SK-N-SH (cell line): Measurements from ENCODE around the gene DAB2.

Experiments
- CTCF ChIP-seq: fragments of 200-600 bp; sonication (generic); IDR thresholded peaks from 2 replicates; pipeline ENCODE4 v1.6.1; 2017; ENCODE audit warnings: antibody characterized with exemption, mild to moderate bottlenecking, moderate library complexity
- ELF1 ChIP-seq: IDR thresholded peaks from 2 replicates; pipeline ENCODE4 v1.4.0; 2012
- EZH2phosphoT487 ChIP-seq: fragments of 200-600 bp; sonication (generic); IDR thresholded peaks from 2 replicates; pipeline ENCODE4 v1.6.1; 2017; ENCODE audit warnings: low read depth, mixed run types, mild to moderate bottlenecking, antibody characterized with exemption, moderate library complexity, borderline replicate concordance
- FOXJ3 ChIP-seq: sonication (generic); formaldehyde crosslinking; IDR thresholded peaks from 2 replicates; pipeline ENCODE4 v1.5.1; 2020; ENCODE audit warnings: mild to moderate bottlenecking, missing genetic modification reagents
- GABPA ChIP-seq: IDR thresholded peaks from 2 replicates; pipeline ENCODE4 v1.4.0; 2012; ENCODE audit warnings: low read depth, mild to moderate bottlenecking
- MAX ChIP-seq: IDR thresholded peaks from 2 replicates; pipeline ENCODE4 v1.4.0; 2012; ENCODE audit warnings: low read depth
- NFIC ChIP-seq: IDR thresholded peaks from 2 replicates; pipeline ENCODE4 v1.4.0; 2012; ENCODE audit warnings: borderline replicate concordance
- NRF1 ChIP-seq: IDR thresholded peaks from 2 replicates; pipeline ENCODE4 v1.6.1; 2012; ENCODE audit warnings: low read depth, mild to moderate bottlenecking, low read length
- POLR2AphosphoS5 ChIP-seq: IDR thresholded peaks from 2 replicates; pipeline ENCODE4 v1.6.1; 2012; ENCODE audit warnings: low read depth, low read length
- REST ChIP-seq: IDR thresholded peaks from 2 replicates; pipeline ENCODE4 v1.6.1; 2012; ENCODE audit warnings: mild to moderate bottlenecking, low read depth, low read length, moderate library complexity
- TAF1 ChIP-seq: IDR thresholded peaks from 2 replicates; pipeline ENCODE4 v1.6.1; 2012; ENCODE audit warnings: low read depth, mild to moderate bottlenecking, low read length, moderate library complexity, borderline replicate concordance
- TEAD4 ChIP-seq: IDR thresholded peaks from 2 replicates; pipeline ENCODE4 v1.4.0; 2012; ENCODE audit warnings: mild to moderate bottlenecking, borderline replicate concordance; ENCODE audit not compliant: insufficient read depth
- ZBTB33 ChIP-seq: IDR thresholded peaks from 2 replicates; pipeline ENCODE4 v1.4.0; 2012; ENCODE audit warnings: low read depth, borderline replicate concordance

GRCh38 chr5:39470811-39471210, 46.0 kb upstream of the DAB2 start:
- TF ChIP-seq CTCF (no peak), TAF1 (no peak), REST (no peak), TEAD4 (no peak), GABPA (no peak), ZBTB33 (no peak), POLR2AphosphoS5 (no peak), NRF1 (no peak), ELF1 (no peak), FOXJ3 (no peak), EZH2phosphoT487 (no peak), MAX (no peak), NFIC (no peak)
